HG02938 (cell line): Measurements from ENCODE around the gene TMEM63C.

Source experiments
- ATAC-seq: cut with Tn5 transposase; IDR thresholded peaks from one replicate; pipeline ENCODE4 v1.9.1; 2021; ENCODE audit warnings: mild to moderate bottlenecking, moderate library complexity; ENCODE audit not compliant: unreplicated experiment

Gene TMEM63C

GRCh38 chr14:77250927-77251326 lies 69.3 kb downstream of the TMEM63C start:
- ATAC-seq = no peak

GRCh38 chr14:77251870-77252269 lies 70.3 kb downstream of the TMEM63C start:
- no peak for ATAC-seq

- no peak for ATAC-seq
Observed at GRCh38 chr14:77253333-77254190, 72.0 kb downstream of the TMEM63C start.

- ATAC-seq = no peak
Observed at GRCh38 chr14:77256694-77257093, 75.1 kb downstream of the TMEM63C start.

GRCh38 chr14:77257700-77258099 lies 76.1 kb downstream of the TMEM63C start:
- ATAC-seq = no peak

GRCh38 chr14:77258566-77258965 lies 77.0 kb downstream of the TMEM63C start:
- ATAC-seq = no peak

GRCh38 chr14:77259025-77259715 lies 77.6 kb downstream of the TMEM63C start:
- ATAC-seq = no peak

- no peak for ATAC-seq
Observed at GRCh38 chr14:77260199-77260598, 78.6 kb downstream of the TMEM63C start.

GRCh38 chr14:77260631-77261030 lies 79.0 kb downstream of the TMEM63C start:
- ATAC-seq = no peak

- no peak for ATAC-seq
Observed at GRCh38 chr14:77264466-77265186, 83.0 kb downstream of the TMEM63C start.

GRCh38 chr14:77265187-77265515 lies 83.6 kb downstream of the TMEM63C start:
- ATAC-seq = no peak

GRCh38 chr14:77265561-77266335 lies 84.2 kb downstream of the TMEM63C start:
- ATAC-seq = no peak

- no peak for ATAC-seq
Observed at GRCh38 chr14:77266336-77266735, 84.7 kb downstream of the TMEM63C start.

GRCh38 chr14:77267937-77268699 lies 86.5 kb downstream of the TMEM63C start:
- ATAC-seq = no peak

- no peak for ATAC-seq
Observed at GRCh38 chr14:77268989-77269600, 87.5 kb downstream of the TMEM63C start.

GRCh38 chr14:77270361-77271112 lies 88.9 kb downstream of the TMEM63C start:
- ATAC-seq = no peak

- no peak for ATAC-seq
Observed at GRCh38 chr14:77271113-77271710, 89.6 kb downstream of the TMEM63C start, which contains the start of gene NGB. NGB (minus strand) TSS chr14:77271206; CDS start chr14:77270937, 269 bp downstream.

- no peak for ATAC-seq
Observed at GRCh38 chr14:77272261-77272660, 90.7 kb downstream of the TMEM63C start.

- no peak for ATAC-seq
Observed at GRCh38 chr14:77273796-77274195, 92.2 kb downstream of the TMEM63C start.
